ENCODE results near the gene FAM47E. TPM values are rescaled to one million over a fixed set of nuclear protein-coding genes. Genes with fewer than 3 reads are reported as not detected.

Gene FAM47E
- total and polyA plus RNA-seq, 9 of the 15 experiments (the other 6 are each of a cell fraction or from before 2014, with no cell fraction given), result 3.7 to 15.6 (median 6.4) TPM

DNA sequence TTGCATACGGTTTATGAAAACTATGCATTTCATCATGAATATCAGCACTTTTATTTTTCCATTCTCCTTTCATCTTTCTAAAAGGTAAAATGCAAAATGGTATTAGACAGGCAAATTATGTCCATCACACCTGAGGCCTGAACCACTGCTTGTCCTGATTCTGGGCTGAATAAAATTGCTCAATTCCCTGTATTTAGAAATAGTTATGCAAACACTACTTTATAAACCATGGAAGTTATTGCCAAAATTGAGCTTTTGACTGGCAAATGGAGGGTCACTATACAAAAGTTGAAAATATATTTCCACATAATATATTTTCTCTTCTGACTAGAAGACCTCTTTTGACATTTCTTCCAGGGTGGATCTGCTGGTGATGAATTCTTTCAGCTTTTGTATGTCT, 21.1 kb downstream of the FAM47E start:
- intact Hi-C loops (cut with micrococcal nuclease), result no loop called here
- in situ Hi-C loops (cut with MboI), result no loop called here
- no peak for ATAC-seq
- Histone ChIP-seq H4K20me1 (replicated peaks; ENCODE audit: control insufficient read depth, insufficient read depth, low read length) (no peaks in the 10 kb centered on the region), H3K27me3 (ENCODE audit: control insufficient read depth in 2 of 2, insufficient read depth in 2 of 2, low read length in 2 of 2) (no peaks in the 10 kb centered on the region), H3K4me1 (replicated peaks in 1 of 2; ENCODE audit: control insufficient read depth in 2 of 2, insufficient read depth in 2 of 2, low read length in 2 of 2) (no peaks in the 10 kb centered on the region; a peak in 1 of 5 replicates), H3K79me2 (ENCODE audit: control insufficient read depth, insufficient read depth, low read length) (no peaks in the 10 kb centered on the region), H3K27ac (ENCODE audit: extremely low read depth, low read depth, low read length) (no peak overlapping the region), H3K4me2 (ENCODE audit: insufficient read depth, low read length) (no peak overlapping the region), H3K9me3 (replicated peaks; ENCODE audit: control insufficient read depth, insufficient read depth, low read depth, low read length) (no peaks in the 10 kb centered on the region), H3K36me3 (ENCODE audit: control insufficient read depth, insufficient read depth, low read length) (no peaks in the 10 kb centered on the region; the same call in 2 of the 3 replicates), H3K9me1 (ENCODE audit: control insufficient read depth, insufficient read depth, low read length) (no peaks in the 10 kb centered on the region), H2AFZ (ENCODE audit: low read depth, low read length) (no peak overlapping the region), H3K9ac (ENCODE audit: insufficient read depth in 1 of 2, low read depth in 2 of 2, low read length in 2 of 2) (no peak overlapping the region), H3K4me3 (no peak overlapping the region)
- no TSS peak for BruUV-seq (replicated peaks)
- no peak for FAIRE-seq
- TF ChIP-seq TEAD4 (IDR thresholded peaks at IDR 0.05; ENCODE audit: low read length) (no peak), TEAD4 (CRISPR knock-in tag; IDR thresholded peaks at IDR 0.05; ENCODE audit: borderline replicate concordance) (no peak), NRF1 (conservative IDR thresholded peaks at IDR 0.05 in 1 of 2, IDR thresholded peaks at IDR 0.05 in 1 of 2) (no peak), POU5F1 (IDR thresholded peaks at IDR 0.05; ENCODE audit: borderline replicate concordance, low read depth, low read length, partially characterized antibody) (no peak), NFE2L1 (tag; IDR thresholded peaks at IDR 0.05; ENCODE audit: borderline replicate concordance, low read depth) (no peak), SUPT5H (IDR thresholded peaks at IDR 0.05) (no peak), LARP7 (IDR thresholded peaks at IDR 0.05) (no peak), BRD4 (IDR thresholded peaks at IDR 0.05) (no peak), ZZZ3 (IDR thresholded peaks at IDR 0.05) (no peak), RHOXF2B (CRISPR knock-in tag; conservative IDR thresholded peaks at IDR 0.05) (no peak), CCAR2 (IDR thresholded peaks at IDR 0.05; ENCODE audit: low read depth, low read length) (no peak), TAF15 (IDR thresholded peaks at IDR 0.05; ENCODE audit: low read depth, low read length) (no peak), ZNF311 (CRISPR knock-in tag; IDR thresholded peaks at IDR 0.05) (no peak)
- TF ChIP-seq, protein P1, sequence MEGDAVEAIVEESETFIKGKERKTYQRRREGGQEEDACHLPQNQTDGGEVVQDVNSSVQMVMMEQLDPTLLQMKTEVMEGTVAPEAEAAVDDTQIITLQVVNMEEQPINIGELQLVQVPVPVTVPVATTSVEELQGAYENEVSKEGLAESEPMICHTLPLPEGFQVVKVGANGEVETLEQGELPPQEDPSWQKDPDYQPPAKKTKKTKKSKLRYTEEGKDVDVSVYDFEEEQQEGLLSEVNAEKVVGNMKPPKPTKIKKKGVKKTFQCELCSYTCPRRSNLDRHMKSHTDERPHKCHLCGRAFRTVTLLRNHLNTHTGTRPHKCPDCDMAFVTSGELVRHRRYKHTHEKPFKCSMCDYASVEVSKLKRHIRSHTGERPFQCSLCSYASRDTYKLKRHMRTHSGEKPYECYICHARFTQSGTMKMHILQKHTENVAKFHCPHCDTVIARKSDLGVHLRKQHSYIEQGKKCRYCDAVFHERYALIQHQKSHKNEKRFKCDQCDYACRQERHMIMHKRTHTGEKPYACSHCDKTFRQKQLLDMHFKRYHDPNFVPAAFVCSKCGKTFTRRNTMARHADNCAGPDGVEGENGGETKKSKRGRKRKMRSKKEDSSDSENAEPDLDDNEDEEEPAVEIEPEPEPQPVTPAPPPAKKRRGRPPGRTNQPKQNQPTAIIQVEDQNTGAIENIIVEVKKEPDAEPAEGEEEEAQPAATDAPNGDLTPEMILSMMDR (IDR thresholded peaks at IDR 0.05 in 2 of 3, conservative IDR thresholded peaks at IDR 0.05 in 1 of 3; ENCODE audit: insufficient read depth in 2 of 3, low read depth in 1 of 3, low read length in 3 of 3), result no peak
- TF ChIP-seq, protein P2, sequence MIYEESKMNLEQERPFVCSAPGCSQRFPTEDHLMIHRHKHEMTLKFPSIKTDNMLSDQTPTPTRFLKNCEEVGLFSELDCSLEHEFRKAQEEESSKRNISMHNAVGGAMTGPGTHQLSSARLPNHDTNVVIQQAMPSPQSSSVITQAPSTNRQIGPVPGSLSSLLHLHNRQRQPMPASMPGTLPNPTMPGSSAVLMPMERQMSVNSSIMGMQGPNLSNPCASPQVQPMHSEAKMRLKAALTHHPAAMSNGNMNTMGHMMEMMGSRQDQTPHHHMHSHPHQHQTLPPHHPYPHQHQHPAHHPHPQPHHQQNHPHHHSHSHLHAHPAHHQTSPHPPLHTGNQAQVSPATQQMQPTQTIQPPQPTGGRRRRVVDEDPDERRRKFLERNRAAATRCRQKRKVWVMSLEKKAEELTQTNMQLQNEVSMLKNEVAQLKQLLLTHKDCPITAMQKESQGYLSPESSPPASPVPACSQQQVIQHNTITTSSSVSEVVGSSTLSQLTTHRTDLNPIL (CRISPR knock-in tag; IDR thresholded peaks at IDR 0.05), result no peak
- TF ChIP-seq, protein P3, sequence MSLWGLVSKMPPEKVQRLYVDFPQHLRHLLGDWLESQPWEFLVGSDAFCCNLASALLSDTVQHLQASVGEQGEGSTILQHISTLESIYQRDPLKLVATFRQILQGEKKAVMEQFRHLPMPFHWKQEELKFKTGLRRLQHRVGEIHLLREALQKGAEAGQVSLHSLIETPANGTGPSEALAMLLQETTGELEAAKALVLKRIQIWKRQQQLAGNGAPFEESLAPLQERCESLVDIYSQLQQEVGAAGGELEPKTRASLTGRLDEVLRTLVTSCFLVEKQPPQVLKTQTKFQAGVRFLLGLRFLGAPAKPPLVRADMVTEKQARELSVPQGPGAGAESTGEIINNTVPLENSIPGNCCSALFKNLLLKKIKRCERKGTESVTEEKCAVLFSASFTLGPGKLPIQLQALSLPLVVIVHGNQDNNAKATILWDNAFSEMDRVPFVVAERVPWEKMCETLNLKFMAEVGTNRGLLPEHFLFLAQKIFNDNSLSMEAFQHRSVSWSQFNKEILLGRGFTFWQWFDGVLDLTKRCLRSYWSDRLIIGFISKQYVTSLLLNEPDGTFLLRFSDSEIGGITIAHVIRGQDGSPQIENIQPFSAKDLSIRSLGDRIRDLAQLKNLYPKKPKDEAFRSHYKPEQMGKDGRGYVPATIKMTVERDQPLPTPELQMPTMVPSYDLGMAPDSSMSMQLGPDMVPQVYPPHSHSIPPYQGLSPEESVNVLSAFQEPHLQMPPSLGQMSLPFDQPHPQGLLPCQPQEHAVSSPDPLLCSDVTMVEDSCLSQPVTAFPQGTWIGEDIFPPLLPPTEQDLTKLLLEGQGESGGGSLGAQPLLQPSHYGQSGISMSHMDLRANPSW (CRISPR knock-in tag; IDR thresholded peaks at IDR 0.05), result no peak
- TF ChIP-seq, protein P4, sequence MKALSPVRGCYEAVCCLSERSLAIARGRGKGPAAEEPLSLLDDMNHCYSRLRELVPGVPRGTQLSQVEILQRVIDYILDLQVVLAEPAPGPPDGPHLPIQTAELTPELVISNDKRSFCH (CRISPR knock-in tag; IDR thresholded peaks at IDR 0.05), result no peak
- TF ChIP-seq, protein P4 (tag; IDR thresholded peaks at IDR 0.05), result no peak
- ChIA-PET CTCF (ENCODE audit: low intra/inter-chr PET ratio) (no interaction called here), POLR2A (no interaction called here)
- no peak for DNase-seq (ENCODE audit: extremely low read depth in 1 of 4, low spot score in 3 of 4)
- 38% methylated on average over 1 of the region's 1 CpG for WGBS (ENCODE audit: insufficient coverage, low coverage, missing lambda C conversion rate)
